Ovary (tissue), 9 donors: ENCODE results near the gene MYOZ3. TPM values are rescaled to one million over a fixed set of nuclear protein-coding genes. Genes with fewer than 3 reads are reported as not detected.
A peak's percentile ranks its signal among the peaks of the same experiment; 100 is the strongest.

ENCODE experiments used
- DNase-seq, 5 donors: peaks; one replicate each; pipeline ENCODE4 v3.0.0-alpha.2; 2019 to 2020
- H3K27ac ChIP-seq, 2 donors: fragments of 200-600 bp; one replicate each; pipeline versions ENCODE4 v1.5.1 to v1.8.0; 2019 to 2022
- H3K27me3 ChIP-seq: fragments of 200-600 bp; one replicate; pipeline ENCODE4 v1.8.0; 2022
- H3K36me3 ChIP-seq: fragments of 200-600 bp; sonication (generic); one replicate; pipeline ENCODE4 v1.5.1; 2019
- H3K4me1 ChIP-seq: one replicate; pipeline ENCODE4 v1.8.1; 2013; ENCODE audit warnings: mild to moderate bottlenecking, moderate library complexity; ENCODE audit not compliant: insufficient read depth
- H3K4me3 ChIP-seq: fragments of 200-600 bp; sonication (generic); one replicate; pipeline ENCODE4 v1.5.1; 2017
- H3K9me3 ChIP-seq, 2 donors: fragments of 200-600 bp in 1 of 2; sonication (generic) in 1 of 2; one replicate each; pipeline versions ENCODE4 v1.5.1 to v1.8.1; 2013 to 2019; ENCODE audit warnings: mild to moderate bottlenecking in 1 of 2, moderate library complexity in 1 of 2
- EP300 ChIP-seq: sonication (generic); formaldehyde crosslinking; IDR thresholded peaks from one replicate; pipeline ENCODE4 v1.6.1; 2017; ENCODE audit warnings: antibody characterized with exemption
- POLR2A ChIP-seq: fragments of 450-650 bp; IDR thresholded peaks from one replicate; pipeline ENCODE4 v1.6.1; 2017; ENCODE audit warnings: antibody characterized with exemption, mild to moderate bottlenecking, moderate library complexity
- WGBS, 3 donors: extraction: QIAGEN DNeasy Blood & Tissue Kit in 1 of 3; methylation state at CpG; one replicate each; pipeline versions ENCODE4 v1.1.5 to v1.1.7; 2013 to 2017; 5-methylcytosine and 5-hydroxymethylcytosine counted together
- intact Hi-C, 4 donors: fragments of 100-400 bp; cut with DNase I; formaldehyde crosslinking; loops; one replicate each; pipeline versions ENCODE4 v1.11.0 to v1.15.1; 2022 to 2023
- polyA plus RNA-seq, 2 donors: library from polyadenylated mRNA; stranded (reverse); fragments of 200-250 nt in 1 of 2; fragments of 350-450 nt in 1 of 2; fragmentation: Illumina TruSeq in 1 of 2; extraction: RNeasy Lipid Tissue Mini Kit (QIAGEN cat#74804) in 1 of 2; gene quantifications; one replicate each; pipeline ENCODE4 v1.2.3, GENCODE V29; 2013 to 2014
- total RNA-seq, 7 donors: library from RNA; depleted of rRNA in 2 of 7; stranded (reverse); fragments of >200 nt in 2 of 7; fragmentation: NEBNext Ultra II Directional in 3 of 7; extraction: Animal tissue kit (Norgen Biotek cat#: 25700) in 3 of 7; gene quantifications; one replicate each; pipeline versions ENCODE4 v1.1.0 to v1.2.4, GENCODE V29; 2016 to 2023
- TF ChIP-seq, protein P1 (sequence below), 3 donors: fragments of 450-650 bp in 2 of 3; fragments of 200-600 bp in 1 of 3; IDR thresholded peaks; one replicate each; pipeline versions ENCODE4 v1.5.1 to v1.8.0; 2016 to 2022; ENCODE audit warnings: antibody characterized with exemption in 3 of 3, mild to moderate bottlenecking in 1 of 3
- donor health status: DM: no; HTN: no; CAD: no; lungs with moderate emphysema.
- donor health status: DM: no; HTN: no; CAD: no.
- donor health status: Bipolar disorder and iron deficiency.
- donor health status: DM: yes; HTN: yes; CAD: no.
- donor health status: DM: no; HTN: no; CAD: no.
- donor health status: DM: yes; HTN: yes; CAD: no.

Gene MYOZ3
- total and polyA plus RNA-seq, 9 donors, result 0.36 to 2.7 (median 1.6) TPM

DNA sequence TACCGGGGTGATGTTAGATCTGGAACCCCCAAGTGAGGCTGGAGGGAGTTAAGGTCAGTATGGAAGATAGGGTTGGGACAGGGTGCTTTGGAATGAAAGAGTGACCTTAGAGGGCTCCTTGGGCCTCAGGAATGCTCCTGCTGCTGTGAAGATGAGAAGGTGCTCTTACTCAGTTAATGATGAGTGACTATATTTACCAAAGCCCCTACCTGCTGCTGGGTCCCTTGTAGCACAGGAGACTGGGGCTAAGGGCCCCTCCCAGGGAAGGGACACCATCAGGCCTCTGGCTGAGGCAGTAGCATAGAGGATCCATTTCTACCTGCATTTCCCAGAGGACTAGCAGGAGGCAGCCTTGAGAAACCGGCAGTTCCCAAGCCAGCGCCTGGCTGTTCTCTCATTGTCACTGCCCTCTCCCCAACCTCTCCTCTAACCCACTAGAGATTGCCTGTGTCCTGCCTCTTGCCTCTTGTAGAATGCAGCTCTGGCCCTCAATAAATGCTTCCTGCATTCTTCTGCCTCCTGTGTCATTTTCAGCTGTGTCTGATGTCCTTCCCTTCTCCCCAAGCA is 2.3 kb upstream of the MYOZ3 start:
- peak in 1 of 5 donors; percentile 18 for DNase-seq
- TF ChIP-seq POLR2A, result no peak
- TF ChIP-seq EP300, result no peak
- TF ChIP-seq, protein P1, sequence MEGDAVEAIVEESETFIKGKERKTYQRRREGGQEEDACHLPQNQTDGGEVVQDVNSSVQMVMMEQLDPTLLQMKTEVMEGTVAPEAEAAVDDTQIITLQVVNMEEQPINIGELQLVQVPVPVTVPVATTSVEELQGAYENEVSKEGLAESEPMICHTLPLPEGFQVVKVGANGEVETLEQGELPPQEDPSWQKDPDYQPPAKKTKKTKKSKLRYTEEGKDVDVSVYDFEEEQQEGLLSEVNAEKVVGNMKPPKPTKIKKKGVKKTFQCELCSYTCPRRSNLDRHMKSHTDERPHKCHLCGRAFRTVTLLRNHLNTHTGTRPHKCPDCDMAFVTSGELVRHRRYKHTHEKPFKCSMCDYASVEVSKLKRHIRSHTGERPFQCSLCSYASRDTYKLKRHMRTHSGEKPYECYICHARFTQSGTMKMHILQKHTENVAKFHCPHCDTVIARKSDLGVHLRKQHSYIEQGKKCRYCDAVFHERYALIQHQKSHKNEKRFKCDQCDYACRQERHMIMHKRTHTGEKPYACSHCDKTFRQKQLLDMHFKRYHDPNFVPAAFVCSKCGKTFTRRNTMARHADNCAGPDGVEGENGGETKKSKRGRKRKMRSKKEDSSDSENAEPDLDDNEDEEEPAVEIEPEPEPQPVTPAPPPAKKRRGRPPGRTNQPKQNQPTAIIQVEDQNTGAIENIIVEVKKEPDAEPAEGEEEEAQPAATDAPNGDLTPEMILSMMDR (IDR thresholded peaks at IDR 0.05), result no peak
- Histone ChIP-seq H3K36me3 (no peaks in the 10 kb centered on the region), H3K27ac (no peak overlapping the region), H3K27me3 (no peaks in the 10 kb centered on the region), H3K9me3 (no peaks in the 10 kb centered on the region), H3K4me1 (peaks cover 18% of the 10 kb centered on the region), H3K4me3 (no peak overlapping the region)
- intact Hi-C loops, result loop anchor here (5.0 to 10.0 kb wide), 6 partner anchors 46 to 201 kb away; partner anchors contain the start of gene RBM22 (in 1 of the 4)
- 40 to 82% (median 71%) methylated on average over 3 of the region's 3 CpGs for WGBS, 3 donors

GRCh38 chr5:150659360-150660107 is 1.5 kb upstream of the MYOZ3 start:
- TF ChIP-seq EP300 (no peak), POLR2A (no peak)
- TF ChIP-seq, protein P1 (IDR thresholded peaks at IDR 0.05), result no peak
- no peak overlapping the region for H3K4me3 ChIP-seq
- DNase-seq, result peak in 2 of 5 donors; percentile 28 to 36
- H3K9me3 ChIP-seq, result no peaks in the 10 kb centered on the region
- no peaks in the 10 kb centered on the region for H3K27me3 ChIP-seq
- intact Hi-C loops, result loop anchor here (5.0 to 10.0 kb wide), 6 partner anchors 45 to 202 kb away; partner anchors contain the start of gene RBM22 (in 1 of the 4)
- H3K36me3 ChIP-seq, result no peaks in the 10 kb centered on the region
- H3K4me1 ChIP-seq, result peaks cover 18% of the 10 kb centered on the region
- 84 to 86% (median 84%) methylated on average over 10 to 11 of the region's 11 CpGs for WGBS, 3 donors
- peak overlapping the region in 1 of 2 donors; percentile 41 for H3K27ac ChIP-seq

- TF ChIP-seq, protein P1 (IDR thresholded peaks at IDR 0.05), result no peak
- TF ChIP-seq EP300, result no peak
- TF ChIP-seq POLR2A, result no peak
- Histone ChIP-seq H3K4me3 (no peak overlapping the region), H3K36me3 (no peaks in the 10 kb centered on the region), H3K4me1 (peaks cover 18% of the 10 kb centered on the region), H3K27me3 (no peaks in the 10 kb centered on the region), H3K9me3 (no peaks in the 10 kb centered on the region), H3K27ac (peak overlapping the region in 1 of 2 donors; percentile 41)
- intact Hi-C loops, result no loop called here
- DNase-seq, result peak in 1 of 5 donors; percentile 15
- WGBS, 3 donors, result 31 to 47% (median 32%) methylated on average over 4 of the region's 4 CpGs
Measured at GRCh38 chr5:150660108-150660831, 781 bp upstream of the MYOZ3 start.

DNA sequence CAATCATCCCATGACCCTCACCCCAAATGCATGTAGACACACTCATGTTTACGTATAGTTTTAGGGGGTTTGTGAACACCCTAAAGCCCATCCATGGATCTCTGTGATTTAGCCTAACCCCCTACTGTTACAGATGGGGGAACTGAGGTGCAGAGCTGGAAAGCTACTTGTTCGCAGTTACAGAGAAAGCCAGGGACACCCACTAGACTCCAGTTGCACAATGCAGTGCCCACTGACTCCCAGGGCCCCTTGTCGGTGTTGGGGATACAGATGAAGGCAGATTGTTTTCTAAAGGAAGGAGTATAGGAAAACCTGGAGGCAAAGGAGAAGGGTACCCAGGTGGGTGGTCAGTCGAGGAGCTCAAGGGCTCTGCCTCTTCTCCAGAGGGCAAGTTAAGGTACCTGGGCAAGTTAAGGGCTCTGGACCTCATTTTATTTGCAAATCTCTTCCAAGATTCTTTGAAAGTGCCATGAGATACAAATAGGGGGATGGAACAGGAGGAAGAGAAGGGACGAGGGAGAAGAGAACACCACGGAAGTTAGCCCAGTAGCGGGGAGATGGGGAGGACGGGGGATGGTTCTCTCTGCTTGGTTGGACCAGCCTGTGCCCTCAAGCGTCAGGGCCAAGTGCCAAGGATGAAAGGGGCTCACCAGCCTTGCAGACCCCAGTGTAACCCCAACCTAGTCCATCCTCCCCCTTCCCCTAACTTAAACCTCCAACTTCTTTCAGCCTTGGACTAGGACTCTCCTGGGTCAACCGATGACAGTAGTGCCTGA is 958 bp downstream of the MYOZ3 start:
- Histone ChIP-seq H3K27me3 (no peaks in the 10 kb centered on the region), H3K4me3 (no peak overlapping the region), H3K9me3 (no peaks in the 10 kb centered on the region), H3K36me3 (no peaks in the 10 kb centered on the region), H3K27ac (no peak overlapping the region), H3K4me1 (peaks cover 17% of the 10 kb centered on the region)
- no peak for DNase-seq
- TF ChIP-seq, protein P1 (IDR thresholded peaks at IDR 0.05), result no peak
- TF ChIP-seq EP300 (no peak), POLR2A (no peak)
- 86 to 92% (median 91%) methylated on average over 10 of the region's 10 CpGs for WGBS, 3 donors
- intact Hi-C loops, result no loop called here
